HG03139 (cell line): ENCODE measurements around the gene NIM1K.
"Not testable (repeated sequence)": the region's sequence is repeated elsewhere in the genome, so short reads cannot be mapped to it uniquely, and the experiment has no call there.

Experiments
- ATAC-seq: cut with Tn5 transposase; IDR thresholded peaks from one replicate; pipeline ENCODE4 v1.9.1; 2021; ENCODE audit not compliant: unreplicated experiment

Gene NIM1K

GRCh38 chr5:43274435-43275114 is 82.5 kb downstream of the NIM1K start:
- ATAC-seq: no peak

- no peak for ATAC-seq
Measured at GRCh38 chr5:43275391-43275790, 83.4 kb downstream of the NIM1K start.

GRCh38 chr5:43279548-43280274 is 87.7 kb downstream of the NIM1K start:
- ATAC-seq: no peak

- ATAC-seq: no peak
Measured at GRCh38 chr5:43281840-43282658, 90.0 kb downstream of the NIM1K start.

GRCh38 chr5:43286623-43287022 is 94.6 kb downstream of the NIM1K start:
- no peak for ATAC-seq

- no peak for ATAC-seq
Measured at GRCh38 chr5:43287493-43287892, 95.5 kb downstream of the NIM1K start.

- ATAC-seq: no peak
Measured at GRCh38 chr5:43288269-43288831, 96.3 kb downstream of the NIM1K start.

GRCh38 chr5:43290726-43291125 is 98.7 kb downstream of the NIM1K start:
- no peak for ATAC-seq

- ATAC-seq: no peak
Measured at GRCh38 chr5:43294226-43294625, 102.2 kb downstream of the NIM1K start.

GRCh38 chr5:43295202-43295601 is 103.2 kb downstream of the NIM1K start:
- ATAC-seq: no peak

- no peak for ATAC-seq
Measured at GRCh38 chr5:43296835-43297234, 104.8 kb downstream of the NIM1K start.

GRCh38 chr5:43298443-43298842 is 106.4 kb downstream of the NIM1K start:
- no peak for ATAC-seq

- ATAC-seq: no peak
Measured at GRCh38 chr5:43300112-43300511, 108.1 kb downstream of the NIM1K start.

- no peak for ATAC-seq
Measured at GRCh38 chr5:43301653-43302091, 109.6 kb downstream of the NIM1K start.

GRCh38 chr5:43302481-43302880 is 110.5 kb downstream of the NIM1K start:
- ATAC-seq: no peak

- no peak for ATAC-seq
Measured at GRCh38 chr5:43303242-43303641, 111.2 kb downstream of the NIM1K start.

GRCh38 chr5:43304525-43304924 is 112.5 kb downstream of the NIM1K start:
- ATAC-seq: no peak

GRCh38 chr5:43305948-43306565 is 114.0 kb downstream of the NIM1K start:
- ATAC-seq: no peak

- ATAC-seq: not testable (repeated sequence)
Measured at GRCh38 chr5:43306954-43307353, 114.9 kb downstream of the NIM1K start.

- ATAC-seq: no peak
Measured at GRCh38 chr5:43309122-43309521, 117.1 kb downstream of the NIM1K start.

- ATAC-seq: no peak
Measured at GRCh38 chr5:43309637-43310036, 117.6 kb downstream of the NIM1K start.
